GM12865 (cell line): ENCODE data around the gene TMEM232.

Source experiments
- DNase-seq: peaks from one replicate; pipeline ENCODE4 v3.0.0; 2010; ENCODE audit warnings: low read depth
- H3K4me3 ChIP-seq: 2 replicates; pipeline ENCODE4 v1.5.1; 2011; ENCODE audit warnings: mild to moderate bottlenecking, low read depth, low read length, control low read depth
- TF ChIP-seq, protein P1 (sequence below): IDR thresholded peaks from 2 replicates; pipeline ENCODE4 v1.5.1; 2011; ENCODE audit warnings: low read length, control low read depth, low read depth, inconsistent platforms; ENCODE audit not compliant: insufficient read depth; ENCODE audit errors: missing control alignments

Gene TMEM232

DNA sequence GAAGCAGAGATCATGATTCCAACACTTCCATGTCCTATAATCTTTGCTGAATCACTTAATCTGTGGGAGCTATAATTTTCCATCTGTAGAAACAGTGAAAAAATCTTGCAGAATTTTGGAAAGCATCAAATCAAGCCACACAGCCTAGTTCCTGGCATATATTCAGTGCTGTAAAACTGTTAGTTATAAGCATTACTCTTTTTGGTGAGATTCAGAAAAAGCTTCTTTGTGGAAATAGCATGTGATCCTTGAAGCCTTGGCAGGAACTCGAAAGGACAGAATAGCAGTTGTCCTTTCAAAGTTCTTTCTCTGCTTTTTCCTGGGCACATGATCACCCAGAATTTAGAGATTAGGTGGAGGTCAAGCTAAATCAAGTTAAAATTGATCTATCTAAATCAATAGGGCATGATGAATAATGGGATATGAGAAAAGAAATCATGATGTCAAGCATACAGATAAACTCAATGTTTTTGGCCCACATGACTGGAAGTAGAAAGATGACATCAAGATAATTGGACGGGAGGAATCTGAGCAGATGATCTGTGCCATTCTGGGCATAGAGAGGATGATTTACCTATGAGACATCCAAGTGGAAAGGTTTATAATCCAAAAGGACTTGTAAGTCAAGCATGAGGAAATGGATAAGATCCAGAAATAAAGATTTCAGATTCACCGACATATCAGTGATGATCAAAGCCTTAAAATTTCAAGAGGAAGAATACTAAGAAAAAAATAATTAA lies 73.1 kb downstream of the TMEM232 start:
- TF ChIP-seq, protein P1, sequence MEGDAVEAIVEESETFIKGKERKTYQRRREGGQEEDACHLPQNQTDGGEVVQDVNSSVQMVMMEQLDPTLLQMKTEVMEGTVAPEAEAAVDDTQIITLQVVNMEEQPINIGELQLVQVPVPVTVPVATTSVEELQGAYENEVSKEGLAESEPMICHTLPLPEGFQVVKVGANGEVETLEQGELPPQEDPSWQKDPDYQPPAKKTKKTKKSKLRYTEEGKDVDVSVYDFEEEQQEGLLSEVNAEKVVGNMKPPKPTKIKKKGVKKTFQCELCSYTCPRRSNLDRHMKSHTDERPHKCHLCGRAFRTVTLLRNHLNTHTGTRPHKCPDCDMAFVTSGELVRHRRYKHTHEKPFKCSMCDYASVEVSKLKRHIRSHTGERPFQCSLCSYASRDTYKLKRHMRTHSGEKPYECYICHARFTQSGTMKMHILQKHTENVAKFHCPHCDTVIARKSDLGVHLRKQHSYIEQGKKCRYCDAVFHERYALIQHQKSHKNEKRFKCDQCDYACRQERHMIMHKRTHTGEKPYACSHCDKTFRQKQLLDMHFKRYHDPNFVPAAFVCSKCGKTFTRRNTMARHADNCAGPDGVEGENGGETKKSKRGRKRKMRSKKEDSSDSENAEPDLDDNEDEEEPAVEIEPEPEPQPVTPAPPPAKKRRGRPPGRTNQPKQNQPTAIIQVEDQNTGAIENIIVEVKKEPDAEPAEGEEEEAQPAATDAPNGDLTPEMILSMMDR: no peak
- no peak for DNase-seq
- H3K4me3 ChIP-seq: no peak overlapping the region

DNA sequence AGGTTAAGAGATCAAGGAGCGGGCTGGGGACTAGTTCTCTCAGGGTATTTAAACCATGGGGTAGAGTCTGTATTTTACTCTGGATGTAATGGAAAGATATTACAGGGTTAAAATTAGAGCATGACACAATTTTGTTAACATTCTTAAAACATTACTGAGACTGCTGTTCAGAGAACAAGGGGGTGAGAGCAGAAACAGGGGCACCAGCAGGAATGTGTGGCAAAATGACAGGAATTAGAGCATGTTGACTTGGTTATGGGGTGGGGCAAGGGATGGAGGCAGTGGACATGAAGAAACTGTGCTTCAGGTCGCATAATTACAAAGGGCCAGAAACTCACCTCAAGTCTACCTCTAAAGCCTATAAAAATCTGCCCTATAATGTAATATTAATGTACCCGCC lies 75.0 kb downstream of the TMEM232 start:
- DNase-seq: no peak
- no peak overlapping the region for H3K4me3 ChIP-seq
- TF ChIP-seq, protein P1: no peak

DNA sequence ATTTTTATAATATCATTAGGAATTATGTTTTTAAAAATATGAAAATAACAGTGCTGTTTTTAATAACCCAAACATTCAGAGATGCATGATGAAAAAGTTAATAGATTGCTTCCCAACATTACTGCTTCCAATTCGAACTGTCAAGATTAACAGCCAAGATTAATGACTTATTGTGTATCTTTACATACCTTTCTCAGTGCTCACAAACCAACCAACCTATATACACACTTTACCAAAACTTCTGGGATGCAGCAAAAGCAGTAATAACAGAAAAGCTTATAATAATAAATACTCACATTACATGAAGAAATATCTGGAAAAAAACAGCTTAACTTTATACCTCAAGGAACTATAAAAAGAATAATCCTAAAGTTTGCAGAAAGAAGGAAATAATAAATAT lies 82.1 kb downstream of the TMEM232 start:
- TF ChIP-seq, protein P1: no peak
- DNase-seq: no peak
- H3K4me3 ChIP-seq: no peak overlapping the region

DNA sequence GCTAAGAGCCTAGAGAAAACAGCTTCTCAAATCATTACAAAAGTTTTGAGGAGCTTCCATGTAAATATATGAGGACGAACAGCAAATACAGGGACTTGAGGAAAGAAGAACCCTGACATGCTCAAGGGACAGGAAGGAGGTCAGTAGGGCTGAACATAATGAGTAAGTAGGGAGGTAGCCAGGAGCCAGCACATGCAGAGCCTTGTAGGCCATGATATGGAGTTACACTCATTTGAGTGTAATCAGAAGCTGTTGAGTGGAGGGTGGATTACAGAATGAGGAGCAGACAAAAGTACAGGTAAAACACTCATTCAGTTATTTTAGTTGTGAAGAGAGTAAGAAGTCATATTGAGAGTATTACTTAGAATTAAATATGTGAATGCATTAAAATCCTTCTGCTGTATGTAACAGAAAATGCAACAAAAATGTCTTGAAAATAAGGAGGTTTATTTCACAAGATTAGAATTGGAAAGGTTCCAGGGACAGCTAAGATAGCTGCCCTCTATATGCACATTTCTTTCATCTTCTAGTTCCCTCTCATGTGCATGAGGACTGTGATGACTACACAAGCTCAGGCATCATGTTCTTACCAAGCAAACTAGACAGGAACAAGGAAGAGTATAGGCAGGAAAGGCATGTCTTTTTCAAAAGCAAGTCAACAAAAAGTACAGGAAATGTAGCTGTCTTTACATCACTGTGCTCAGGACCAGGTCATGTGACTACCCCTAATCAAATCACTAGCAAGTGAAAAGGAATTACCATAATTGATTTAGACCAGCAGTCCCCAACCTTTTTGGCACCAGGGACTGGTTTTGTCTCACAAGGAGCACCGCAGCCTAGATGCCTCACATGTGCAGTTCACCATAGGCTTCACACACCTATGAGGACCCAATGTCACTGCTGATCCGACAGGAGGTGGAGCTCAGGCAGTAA lies 87.2 kb downstream of the TMEM232 start:
- DNase-seq: no peak
- H3K4me3 ChIP-seq: no peak overlapping the region
- TF ChIP-seq, protein P1: no peak

DNA sequence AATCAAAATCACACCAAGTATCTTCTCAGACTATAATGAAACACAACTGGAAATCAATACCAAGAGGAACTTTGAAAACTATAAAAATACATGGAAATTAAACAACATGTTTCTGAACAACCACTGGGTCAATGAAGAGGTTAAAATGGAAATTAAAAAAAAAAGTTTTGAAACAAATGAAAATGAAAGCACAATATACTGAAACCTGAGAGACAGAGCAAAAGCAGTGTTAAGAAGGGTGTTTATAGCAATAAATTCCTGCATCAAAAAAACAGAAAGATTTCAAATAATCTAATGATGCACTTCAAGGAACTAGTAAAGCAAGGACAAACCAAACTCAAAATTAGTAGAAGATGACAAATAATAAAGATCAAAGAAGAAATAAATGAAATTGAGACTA lies 92.0 kb downstream of the TMEM232 start:
- H3K4me3 ChIP-seq: no peak overlapping the region
- peak; percentile 6 for DNase-seq
- TF ChIP-seq, protein P1: no peak

DNA sequence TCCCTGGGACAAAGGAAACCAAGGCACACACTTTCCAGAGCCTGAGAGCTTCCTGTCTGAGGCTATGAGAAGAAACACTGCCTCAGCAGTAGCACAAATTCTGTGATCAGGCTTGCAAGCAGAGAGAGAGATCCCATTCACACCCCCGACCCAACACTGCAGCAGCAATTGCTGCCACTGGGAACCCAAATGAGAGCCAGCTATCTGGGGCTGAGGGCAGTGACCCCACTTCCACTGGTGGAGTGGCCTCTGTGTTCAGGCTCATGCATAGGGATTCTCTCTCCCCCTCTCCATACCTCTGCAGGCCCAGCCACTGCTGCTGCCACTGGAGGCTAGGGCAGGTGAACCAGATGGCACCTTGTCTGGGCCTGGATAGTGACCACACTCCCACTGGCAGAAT lies 95.2 kb downstream of the TMEM232 start:
- no peak overlapping the region for H3K4me3 ChIP-seq
- no peak for DNase-seq
- TF ChIP-seq, protein P1: no peak

DNA sequence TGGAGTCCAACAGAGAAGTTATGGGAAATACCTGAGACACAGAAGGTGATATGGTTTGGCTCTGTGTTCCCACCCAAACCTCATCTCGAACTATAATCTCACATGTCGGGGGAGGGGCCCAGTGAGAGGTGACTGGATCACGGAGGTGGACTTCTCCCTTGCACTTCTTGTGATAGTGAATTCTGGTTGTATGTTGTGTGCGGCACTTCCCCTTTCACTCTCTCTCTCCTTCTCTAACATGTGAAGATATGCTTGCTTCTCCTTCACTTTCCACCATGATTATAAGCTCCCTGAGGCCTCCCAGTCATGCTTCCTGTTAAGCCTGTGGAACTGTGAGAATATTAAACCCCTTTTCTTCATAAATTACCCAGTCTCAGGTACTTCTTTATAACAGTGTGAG lies 96.1 kb downstream of the TMEM232 start:
- no peak overlapping the region for H3K4me3 ChIP-seq
- TF ChIP-seq, protein P1: no peak
- DNase-seq: peak; percentile 2
